ENCODE measurements around the gene GRK5.

Gene GRK5

DNA sequence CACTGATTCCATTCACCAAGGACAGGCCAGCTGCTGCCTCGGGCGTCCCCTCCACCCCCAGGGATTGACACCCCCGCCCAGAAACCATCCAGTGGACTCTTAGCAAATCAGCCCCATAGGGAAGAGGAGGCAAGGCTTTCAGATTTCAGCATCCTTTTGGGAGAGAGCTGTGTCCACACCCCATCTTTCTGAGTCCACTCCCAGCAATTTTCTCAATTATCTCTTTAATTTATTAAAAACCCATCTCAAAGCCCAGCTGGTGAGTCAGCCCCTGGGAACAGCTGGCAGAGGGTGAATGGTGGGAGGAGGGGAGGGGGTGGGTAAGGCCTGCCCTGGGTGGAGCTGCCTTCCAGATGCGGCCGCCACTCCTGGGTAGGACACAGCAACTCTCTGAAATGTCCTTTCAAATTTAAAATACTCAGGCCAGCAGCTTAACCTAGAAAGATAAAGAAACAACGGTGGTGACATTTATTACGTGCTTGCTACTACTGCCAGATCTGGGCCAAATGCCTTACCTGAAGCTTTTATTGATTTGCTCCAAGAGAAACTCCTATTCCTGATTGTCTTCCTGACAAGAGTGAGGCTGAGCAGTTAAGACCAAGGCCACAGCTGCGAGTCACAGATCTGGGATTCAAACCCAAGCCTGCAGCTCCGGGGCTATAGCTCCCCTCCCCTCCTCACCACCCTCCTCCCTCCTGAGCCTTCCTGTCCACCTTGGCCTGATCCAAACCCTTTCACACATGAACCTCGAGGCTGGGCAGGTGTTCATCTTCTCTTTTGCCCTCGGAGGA lies 214.7 kb downstream of the GRK5 start:
- no peak overlapping the region for H3K4me3 ChIP-seq (ENCODE audit: low read length)
- H3K36me3 ChIP-seq (ENCODE audit: insufficient read depth, low read length): peaks cover 7% of the 10 kb centered on the region
- H3K4me1 ChIP-seq (ENCODE audit: insufficient read depth, low read length): peaks cover 13% of the 10 kb centered on the region
- H2AFZ ChIP-seq (ENCODE audit: low read depth, low read length): no peak overlapping the region
- no peaks in the 10 kb centered on the region for H3K27me3 ChIP-seq (ENCODE audit: insufficient read depth, low read length)
- H3K9me3 ChIP-seq (ENCODE audit: low read length): peaks cover 7% of the 10 kb centered on the region

DNA sequence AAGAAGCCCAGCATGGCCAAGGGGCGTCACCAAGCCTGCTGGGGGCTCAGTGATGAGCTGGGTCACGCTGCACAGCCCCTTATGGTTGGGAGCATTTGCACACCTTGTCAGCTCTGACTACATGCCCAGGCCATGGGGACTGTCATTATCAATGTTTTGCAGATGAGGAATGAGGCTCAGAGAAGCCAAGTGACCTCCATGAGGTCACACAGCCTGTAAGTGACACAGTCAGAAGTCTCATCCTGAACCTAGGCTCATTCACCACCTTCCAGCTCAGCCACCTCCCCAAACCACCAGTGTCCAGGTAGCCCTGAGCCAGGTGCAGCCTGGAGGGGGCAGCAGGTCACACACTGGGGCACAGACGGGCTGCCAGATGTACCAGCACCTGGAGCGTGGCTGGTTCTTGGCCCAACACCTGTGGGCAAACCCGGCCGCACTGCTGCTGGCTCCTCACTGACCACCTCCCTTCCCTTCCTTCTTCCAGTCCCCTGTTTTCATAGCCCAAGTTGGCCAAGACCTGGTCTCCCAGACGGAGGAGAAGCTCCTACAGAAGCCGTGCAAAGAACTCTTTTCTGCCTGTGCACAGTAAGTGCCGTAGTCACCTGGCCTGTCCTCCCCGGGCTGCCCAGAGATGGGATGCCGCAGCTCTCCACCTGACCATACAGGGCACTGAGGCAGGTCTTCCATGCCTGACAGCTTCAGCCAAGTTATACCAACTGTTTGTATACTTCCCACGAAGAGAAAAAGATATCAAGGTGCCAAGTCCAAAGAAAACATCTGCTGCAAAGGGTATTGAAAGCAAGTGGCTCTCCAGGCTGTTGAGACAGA lies 215.5 kb downstream of the GRK5 start:
- Histone ChIP-seq H3K4me3 (ENCODE audit: low read length) (no peak overlapping the region), H3K36me3 (ENCODE audit: insufficient read depth, low read length) (peaks cover 15% of the 10 kb centered on the region), H2AFZ (ENCODE audit: low read depth, low read length) (no peak overlapping the region), H3K9me3 (ENCODE audit: low read length) (peaks cover 15% of the 10 kb centered on the region), H3K27me3 (ENCODE audit: insufficient read depth, low read length) (no peaks in the 10 kb centered on the region), H3K4me1 (ENCODE audit: insufficient read depth, low read length) (peaks cover 13% of the 10 kb centered on the region)

- Histone ChIP-seq H3K9me3 (ENCODE audit: low read length) (peaks cover 15% of the 10 kb centered on the region), H3K4me3 (ENCODE audit: low read length) (no peak overlapping the region), H2AFZ (ENCODE audit: low read depth, low read length) (no peak overlapping the region), H3K4me1 (ENCODE audit: insufficient read depth, low read length) (peaks cover 13% of the 10 kb centered on the region), H3K36me3 (ENCODE audit: insufficient read depth, low read length) (peaks cover 17% of the 10 kb centered on the region), H3K27me3 (ENCODE audit: insufficient read depth, low read length) (no peaks in the 10 kb centered on the region)
Observed at GRCh38 chr10:119423510-119424257, 216.3 kb downstream of the GRK5 start.

- Histone ChIP-seq H3K36me3 (ENCODE audit: insufficient read depth, low read length) (peaks cover 17% of the 10 kb centered on the region), H2AFZ (ENCODE audit: low read depth, low read length) (no peak overlapping the region), H3K27me3 (ENCODE audit: insufficient read depth, low read length) (no peaks in the 10 kb centered on the region), H3K4me3 (ENCODE audit: low read length) (no peak overlapping the region), H3K4me1 (ENCODE audit: insufficient read depth, low read length) (peaks cover 13% of the 10 kb centered on the region), H3K9me3 (ENCODE audit: low read length) (peaks cover 15% of the 10 kb centered on the region)
Observed at GRCh38 chr10:119424258-119424975, 217.0 kb downstream of the GRK5 start.

- H3K4me1 ChIP-seq (ENCODE audit: insufficient read depth, low read length): peaks cover 13% of the 10 kb centered on the region
Observed at GRCh38 chr10:119425102-119425880, 217.9 kb downstream of the GRK5 start.

GRCh38 chr10:119425881-119426170 lies 218.5 kb downstream of the GRK5 start:
- peaks cover 13% of the 10 kb centered on the region for H3K4me1 ChIP-seq (ENCODE audit: insufficient read depth, low read length)
- H3K9me3 ChIP-seq (ENCODE audit: low read length): peaks cover 15% of the 10 kb centered on the region
- H3K36me3 ChIP-seq (ENCODE audit: insufficient read depth, low read length): peaks cover 17% of the 10 kb centered on the region
- H3K27me3 ChIP-seq (ENCODE audit: insufficient read depth, low read length): no peaks in the 10 kb centered on the region
- H2AFZ ChIP-seq (ENCODE audit: low read depth, low read length): no peak overlapping the region
- H3K4me3 ChIP-seq (ENCODE audit: low read length): no peak overlapping the region

More at GRCh38 chr10:119425102-119425880, 217.9 kb downstream of the GRK5 start:
- H2AFZ ChIP-seq (ENCODE audit: low read depth, low read length): no peak overlapping the region
- no peaks in the 10 kb centered on the region for H3K27me3 ChIP-seq (ENCODE audit: insufficient read depth, low read length)
- peaks cover 15% of the 10 kb centered on the region for H3K9me3 ChIP-seq (ENCODE audit: low read length)
- peaks cover 17% of the 10 kb centered on the region for H3K36me3 ChIP-seq (ENCODE audit: insufficient read depth, low read length)
- no peak overlapping the region for H3K4me3 ChIP-seq (ENCODE audit: low read length)

DNA sequence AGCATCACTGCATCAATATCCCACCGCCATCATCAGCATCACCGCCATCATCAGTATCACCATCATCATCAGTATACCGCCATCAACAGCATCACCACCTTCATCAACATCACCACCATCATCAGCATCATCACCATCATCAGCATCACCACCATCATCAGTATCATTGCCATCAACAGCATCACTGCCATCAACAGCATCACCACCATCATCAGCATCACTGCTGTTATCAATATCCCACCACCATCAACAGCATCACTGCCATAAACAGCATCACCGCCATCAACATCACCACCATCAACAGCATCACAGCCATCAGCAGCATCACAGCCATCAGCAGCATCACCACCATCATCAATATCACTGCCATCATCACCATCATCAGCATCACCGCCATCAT lies 219.3 kb downstream of the GRK5 start:
- Histone ChIP-seq H3K4me3 (ENCODE audit: low read length) (no peak overlapping the region), H3K4me1 (ENCODE audit: insufficient read depth, low read length) (peaks cover 6% of the 10 kb centered on the region), H2AFZ (ENCODE audit: low read depth, low read length) (no peak overlapping the region), H3K36me3 (ENCODE audit: insufficient read depth, low read length) (peaks cover 17% of the 10 kb centered on the region), H3K27me3 (ENCODE audit: insufficient read depth, low read length) (no peaks in the 10 kb centered on the region), H3K9me3 (ENCODE audit: low read length) (peaks cover 15% of the 10 kb centered on the region)

DNA sequence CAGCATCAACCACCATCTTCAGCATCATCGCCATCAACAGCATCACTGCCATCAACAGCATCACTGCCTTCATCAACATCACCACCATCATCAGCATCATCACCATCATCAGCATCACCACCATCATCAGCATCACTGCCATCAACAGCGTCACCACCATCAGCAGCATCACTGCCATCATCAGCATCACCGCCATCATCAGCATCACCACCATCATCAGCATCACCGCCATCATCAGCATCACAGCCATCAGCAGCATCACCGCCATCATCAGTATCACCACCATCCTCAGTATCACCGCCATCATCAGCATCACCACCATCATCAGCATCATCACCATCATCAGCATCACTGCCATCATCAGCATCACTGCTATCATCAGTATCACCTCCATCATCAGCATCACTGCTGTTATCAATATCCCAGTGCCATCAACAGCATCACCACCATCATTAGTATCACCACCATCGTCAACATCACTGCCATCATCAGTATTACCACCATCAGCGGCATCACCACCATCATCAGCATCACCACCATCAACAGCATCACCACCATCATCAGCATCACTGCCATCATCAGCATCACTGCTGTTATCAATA lies 220.0 kb downstream of the GRK5 start:
- H3K36me3 ChIP-seq (ENCODE audit: insufficient read depth, low read length): peaks cover 17% of the 10 kb centered on the region
- H2AFZ ChIP-seq (ENCODE audit: low read depth, low read length): no peak overlapping the region
- H3K27me3 ChIP-seq (ENCODE audit: insufficient read depth, low read length): no peaks in the 10 kb centered on the region
- H3K9me3 ChIP-seq (ENCODE audit: low read length): peaks cover 15% of the 10 kb centered on the region
- H3K4me3 ChIP-seq (ENCODE audit: low read length): no peak overlapping the region
- no peaks in the 10 kb centered on the region for H3K4me1 ChIP-seq (ENCODE audit: insufficient read depth, low read length)

DNA sequence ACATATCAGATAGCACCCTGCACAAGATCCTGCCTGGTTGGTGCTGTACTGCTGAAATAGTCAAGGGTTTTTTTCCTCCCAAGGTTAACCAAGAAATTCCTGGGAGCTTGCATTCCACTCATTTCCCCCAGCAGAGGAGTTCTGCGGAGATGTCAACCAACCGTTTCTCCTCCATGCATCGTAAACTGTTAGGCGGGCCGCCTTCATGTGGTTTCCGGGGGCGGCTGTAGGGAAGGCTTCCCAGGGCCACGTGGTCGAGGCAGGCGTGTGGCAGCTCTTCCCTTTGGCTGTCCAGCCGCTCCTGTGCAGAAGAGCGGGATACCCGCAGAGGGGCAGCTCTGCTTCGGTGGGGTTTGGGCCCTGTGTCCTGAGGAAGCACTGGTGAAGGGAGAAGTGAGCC lies 221.4 kb downstream of the GRK5 start:
- H2AFZ ChIP-seq (ENCODE audit: low read depth, low read length): no peak overlapping the region
- no peaks in the 10 kb centered on the region for H3K27me3 ChIP-seq (ENCODE audit: insufficient read depth, low read length)
- H3K36me3 ChIP-seq (ENCODE audit: insufficient read depth, low read length): peaks cover 17% of the 10 kb centered on the region
- H3K4me1 ChIP-seq (ENCODE audit: insufficient read depth, low read length): no peaks in the 10 kb centered on the region
- peaks cover 19% of the 10 kb centered on the region for H3K9me3 ChIP-seq (ENCODE audit: low read length)
- no peak overlapping the region for H3K4me3 ChIP-seq (ENCODE audit: low read length)

DNA sequence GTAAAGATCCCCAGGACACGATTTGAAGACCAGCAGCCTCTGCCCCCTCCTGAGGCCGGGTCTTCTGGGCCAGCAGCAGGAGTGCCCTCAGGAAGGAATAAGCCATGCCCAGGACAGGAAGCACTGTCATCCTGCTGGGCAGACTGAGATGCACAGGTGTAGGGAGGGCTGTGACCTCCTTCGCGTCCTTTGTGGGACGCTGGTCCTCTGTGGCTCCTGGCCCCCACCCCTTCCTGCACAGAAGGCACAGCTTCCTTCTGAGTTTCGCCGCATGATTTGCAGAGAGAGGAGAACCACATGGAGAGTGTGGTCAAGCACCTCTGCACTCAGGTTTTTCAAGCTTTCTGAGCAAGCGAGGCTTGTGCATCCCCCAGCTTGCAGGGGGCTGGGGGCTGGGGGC lies 222.4 kb downstream of the GRK5 start:
- no peaks in the 10 kb centered on the region for H3K27me3 ChIP-seq (ENCODE audit: insufficient read depth, low read length)
- H3K4me1 ChIP-seq (ENCODE audit: insufficient read depth, low read length): no peaks in the 10 kb centered on the region
- peaks cover 19% of the 10 kb centered on the region for H3K9me3 ChIP-seq (ENCODE audit: low read length)
- H2AFZ ChIP-seq (ENCODE audit: low read depth, low read length): no peak overlapping the region
- H3K4me3 ChIP-seq (ENCODE audit: low read length): no peak overlapping the region
- peaks cover 17% of the 10 kb centered on the region for H3K36me3 ChIP-seq (ENCODE audit: insufficient read depth, low read length)

- H3K4me1 ChIP-seq (ENCODE audit: insufficient read depth, low read length): no peaks in the 10 kb centered on the region
- H3K4me3 ChIP-seq (ENCODE audit: low read length): no peak overlapping the region
- peaks cover 17% of the 10 kb centered on the region for H3K36me3 ChIP-seq (ENCODE audit: insufficient read depth, low read length)
- H3K27me3 ChIP-seq (ENCODE audit: insufficient read depth, low read length): no peaks in the 10 kb centered on the region
- peaks cover 21% of the 10 kb centered on the region for H3K9me3 ChIP-seq (ENCODE audit: low read length)
- no peak overlapping the region for H2AFZ ChIP-seq (ENCODE audit: low read depth, low read length)
Observed at GRCh38 chr10:119431034-119431772, 223.8 kb downstream of the GRK5 start.
